MCF 10A (cell line): ENCODE measurements around the gene FNBP1. TPM values are rescaled to one million over a fixed set of nuclear protein-coding genes. Genes with fewer than 3 reads are reported as not detected.

ENCODE experiments used
- BruUV-seq: library from RNA; stranded (reverse); fragments of 400-500 nt; replicated peaks from 2 replicates; lab custom pipeline; 2021; lab: Mats Ljungman, UMichigan
- CTCF ChIA-PET: fragments of 300-600 bp; sonication (Branson Sonifier 250); formaldehyde crosslinking; extraction: SDS; loops from one replicate; lab custom pipeline; 2021; ENCODE audit warnings: antibody characterized with exemption, inconsistent platforms; lab: Yijun Ruan, JAX
- POLR2A ChIA-PET: fragments of 300-600, 350-650 bp; sonication (Branson Sonifier 250); formaldehyde crosslinking; extraction: SDS; loops from one replicate; lab custom pipeline; 2020; ENCODE audit warnings: antibody characterized with exemption, inconsistent platforms; lab: Yijun Ruan, JAX
- DNase-seq: peaks from one replicate; pipeline ENCODE4 v3.0.0-alpha.2; 2018; ENCODE audit not compliant: unreplicated experiment
- H3K27ac Mint-ChIP-seq: one replicate; pipeline ENCODE4 v1.8.0; 2022; ENCODE audit warnings: mild to moderate bottlenecking, low read depth, mixed read lengths; ENCODE audit not compliant: unreplicated experiment
- H3K27me3 Mint-ChIP-seq: one replicate; pipeline ENCODE4 v1.8.0; 2022; ENCODE audit warnings: mixed read lengths; ENCODE audit not compliant: insufficient read depth, unreplicated experiment
- H3K36me3 Mint-ChIP-seq: one replicate; pipeline ENCODE4 v1.8.0; 2022; ENCODE audit warnings: mild to moderate bottlenecking, moderate library complexity, mixed read lengths; ENCODE audit not compliant: insufficient read depth, unreplicated experiment
- H3K4me1 Mint-ChIP-seq: one replicate; pipeline ENCODE4 v1.8.0; 2022; ENCODE audit warnings: mixed read lengths; ENCODE audit not compliant: insufficient read depth, unreplicated experiment
- H3K4me3 Mint-ChIP-seq: one replicate; pipeline ENCODE4 v1.8.0; 2022; ENCODE audit warnings: mild to moderate bottlenecking, moderate library complexity, mixed read lengths; ENCODE audit not compliant: unreplicated experiment
- H3K9me3 Mint-ChIP-seq: one replicate; pipeline ENCODE4 v1.8.0; 2022; ENCODE audit warnings: mixed read lengths; ENCODE audit not compliant: unreplicated experiment
- CTCF ChIP-seq: fragments of 200-600 bp; IDR thresholded peaks from one replicate; pipeline ENCODE4 v1.8.0; 2022; ENCODE audit warnings: antibody characterized with exemption, mild to moderate bottlenecking; ENCODE audit not compliant: unreplicated experiment
- intact Hi-C: fragments of 100-400 bp; cut with micrococcal nuclease; formaldehyde crosslinking; loops from 2 replicates; pipeline ENCODE4 v1.14.1; 2022
- total RNA-seq: library from RNA; stranded (reverse); gene quantifications from 2 replicates; pipeline ENCODE4 v1.2.3, GENCODE V29; 2022

FNBP1 gene
- total RNA-seq, 1 experiment from 2014 or later: 24.4 TPM

- Mint-ChIP-seq H3K9me3 (no peaks in the 10 kb centered on the region), H3K27ac (no peak overlapping the region), H3K4me3 (no peak overlapping the region), H3K36me3 (peaks cover 20% of the 10 kb centered on the region), H3K27me3 (no peaks in the 10 kb centered on the region), H3K4me1 (peaks cover 3% of the 10 kb centered on the region)
- CTCF ChIA-PET: interaction anchor here (1.3 kb wide), 1 partner anchor 17 kb away, joined by 5 read pairs; no protein-coding TSS in a partner anchor
- BruUV-seq: no TSS peak
- TF ChIP-seq CTCF: no peak
- POLR2A ChIA-PET: interaction anchor here (0.6 kb wide), 1 partner anchor 68 kb away, joined by 4 read pairs; no protein-coding TSS in a partner anchor
- no peak for DNase-seq
- intact Hi-C loops: no loop called here
Measured at GRCh38 chr9:129901993-129902739, 140.8 kb downstream of the FNBP1 start.

- ChIA-PET POLR2A (no interaction called here), CTCF (interaction anchor here (0.7 kb wide), 1 partner anchor 946 kb away, joined by 3 read pairs; no protein-coding TSS in a partner anchor)
- Mint-ChIP-seq H3K27me3 (no peaks in the 10 kb centered on the region), H3K4me1 (no peaks in the 10 kb centered on the region), H3K9me3 (no peaks in the 10 kb centered on the region), H3K4me3 (no peak overlapping the region), H3K27ac (no peak overlapping the region), H3K36me3 (peaks cover 27% of the 10 kb centered on the region)
- DNase-seq: no peak
- intact Hi-C loops: no loop called here
- no TSS peak for BruUV-seq
- TF ChIP-seq CTCF: no peak
Measured at GRCh38 chr9:129900263-129901027, 142.5 kb downstream of the FNBP1 start.

GRCh38 chr9:129899620-129900019, 143.4 kb downstream of the FNBP1 start:
- H3K4me1 Mint-ChIP-seq: no peaks in the 10 kb centered on the region
- DNase-seq: no peak
- no peak for TF ChIP-seq CTCF
- H3K27ac Mint-ChIP-seq: no peak overlapping the region
- BruUV-seq: no TSS peak
- peaks cover 25% of the 10 kb centered on the region for H3K36me3 Mint-ChIP-seq
- H3K27me3 Mint-ChIP-seq: no peaks in the 10 kb centered on the region
- no peaks in the 10 kb centered on the region for H3K9me3 Mint-ChIP-seq
- ChIA-PET CTCF (interaction anchor here (0.7 kb wide), 1 partner anchor 207 kb away, joined by 3 read pairs; no protein-coding TSS in a partner anchor), POLR2A (no interaction called here)
- intact Hi-C loops: no loop called here
- H3K4me3 Mint-ChIP-seq: no peak overlapping the region

GRCh38 chr9:129898185-129898584, 144.8 kb downstream of the FNBP1 start:
- Mint-ChIP-seq H3K4me3 (no peak overlapping the region), H3K27me3 (no peaks in the 10 kb centered on the region), H3K27ac (no peak overlapping the region), H3K36me3 (peaks cover 24% of the 10 kb centered on the region), H3K4me1 (no peaks in the 10 kb centered on the region), H3K9me3 (no peaks in the 10 kb centered on the region)
- peak; percentile 24 for DNase-seq
- no TSS peak for BruUV-seq
- ChIA-PET POLR2A (no interaction called here), CTCF (interaction anchor here (1.4 kb wide), 1 partner anchor 11 kb away, joined by 8 read pairs; no protein-coding TSS in a partner anchor)
- intact Hi-C loops: no loop called here
- no peak for TF ChIP-seq CTCF
